GM12801 (cell line): ENCODE measurements around the gene VSTM2B.

Source experiments
- CTCF ChIP-seq: IDR thresholded peaks from one replicate; pipeline ENCODE4 v1.5.1; 2011; ENCODE audit warnings: control low read depth; ENCODE audit not compliant: insufficient read length; ENCODE audit errors: extremely low read depth

Gene VSTM2B

GRCh38 chr19:29497686-29498436 is 27.9 kb upstream of the VSTM2B start:
- no peak for TF ChIP-seq CTCF

- no peak for TF ChIP-seq CTCF
These were observed 26.4 kb upstream of the VSTM2B start for GRCh38 chr19:29499261-29499920.

GRCh38 chr19:29499921-29500590 is 25.7 kb upstream of the VSTM2B start:
- TF ChIP-seq CTCF: no peak

GRCh38 chr19:29501816-29502580 is 23.8 kb upstream of the VSTM2B start:
- no peak for TF ChIP-seq CTCF

GRCh38 chr19:29502581-29502850 is 23.3 kb upstream of the VSTM2B start:
- no peak for TF ChIP-seq CTCF

- no peak for TF ChIP-seq CTCF
These were observed 22.5 kb upstream of the VSTM2B start for GRCh38 chr19:29503140-29503758.

GRCh38 chr19:29503785-29504184 is 22.0 kb upstream of the VSTM2B start:
- TF ChIP-seq CTCF: no peak
